Measurements from ENCODE around the gene GRIA3.

The GRIA3 gene

GRCh38 chrX:123193101-123193500 is 9.0 kb downstream of the GRIA3 start:
- DNase-seq (ENCODE audit: low spot score) = no peak
- FAIRE-seq = no peak

GRCh38 chrX:123199338-123199737 is 15.3 kb downstream of the GRIA3 start:
- FAIRE-seq (no peak), DNase-seq (ENCODE audit: low spot score) (no peak)

GRCh38 chrX:123201720-123202119 is 17.6 kb downstream of the GRIA3 start:
- DNase-seq (ENCODE audit: low spot score) = peak; percentile 5
- no peak for FAIRE-seq

GRCh38 chrX:123202523-123202922 is 18.4 kb downstream of the GRIA3 start:
- FAIRE-seq (no peak), DNase-seq (ENCODE audit: low spot score) (no peak)

GRCh38 chrX:123203772-123204171 is 19.7 kb downstream of the GRIA3 start:
- FAIRE-seq = no peak
- no peak for DNase-seq (ENCODE audit: low spot score)

- FAIRE-seq = no peak
- DNase-seq (ENCODE audit: low spot score) = no peak
These were observed 22.1 kb downstream of the GRIA3 start for GRCh38 chrX:123206176-123206575.

- no peak for DNase-seq (ENCODE audit: low spot score)
- no peak for FAIRE-seq
These were observed 26.2 kb downstream of the GRIA3 start for GRCh38 chrX:123210252-123210651.

- DNase-seq (ENCODE audit: low spot score) (no peak), FAIRE-seq (no peak)
These were observed 31.5 kb downstream of the GRIA3 start for GRCh38 chrX:123215397-123216089.

- DNase-seq (ENCODE audit: low spot score) (no peak), FAIRE-seq (no peak)
These were observed 33.0 kb downstream of the GRIA3 start for GRCh38 chrX:123217077-123217476.

- DNase-seq (ENCODE audit: low spot score) (no peak), FAIRE-seq (no peak)
These were observed 33.6 kb downstream of the GRIA3 start for GRCh38 chrX:123217728-123218127.

- FAIRE-seq (no peak), DNase-seq (ENCODE audit: low spot score) (peak; percentile 4)
These were observed 35.8 kb downstream of the GRIA3 start for GRCh38 chrX:123219916-123220315.

GRCh38 chrX:123222920-123223319 is 38.8 kb downstream of the GRIA3 start:
- DNase-seq (ENCODE audit: low spot score) = no peak
- FAIRE-seq = no peak

- FAIRE-seq = no peak
- no peak for DNase-seq (ENCODE audit: low spot score)
These were observed 39.3 kb downstream of the GRIA3 start for GRCh38 chrX:123223409-123223808.

GRCh38 chrX:123223859-123224258 is 39.8 kb downstream of the GRIA3 start:
- no peak for DNase-seq (ENCODE audit: low spot score)
- FAIRE-seq = no peak

- FAIRE-seq (no peak), DNase-seq (ENCODE audit: low spot score) (no peak)
These were observed 46.7 kb downstream of the GRIA3 start for GRCh38 chrX:123230798-123231197.

- FAIRE-seq (no peak), DNase-seq (ENCODE audit: low spot score) (no peak)
These were observed 52.8 kb downstream of the GRIA3 start for GRCh38 chrX:123236859-123237258.

GRCh38 chrX:123237271-123237670 is 53.2 kb downstream of the GRIA3 start:
- DNase-seq (ENCODE audit: low spot score) (no peak), FAIRE-seq (no peak)

GRCh38 chrX:123254457-123254856 is 70.4 kb downstream of the GRIA3 start:
- DNase-seq (ENCODE audit: low spot score) (no peak), FAIRE-seq (no peak)

- DNase-seq (ENCODE audit: low spot score) (no peak), FAIRE-seq (no peak)
These were observed 72.3 kb downstream of the GRIA3 start for GRCh38 chrX:123256378-123256777.

GRCh38 chrX:123260920-123261418 is 76.9 kb downstream of the GRIA3 start:
- DNase-seq (ENCODE audit: low spot score) = no peak
- FAIRE-seq = no peak

- FAIRE-seq = no peak
- DNase-seq (ENCODE audit: low spot score) = no peak
These were observed 79.2 kb downstream of the GRIA3 start for GRCh38 chrX:123263270-123263669.

- no peak for DNase-seq (ENCODE audit: low spot score)
- no peak for FAIRE-seq
These were observed 79.7 kb downstream of the GRIA3 start for GRCh38 chrX:123263747-123264146.

- no peak for FAIRE-seq
- no peak for DNase-seq (ENCODE audit: low spot score)
These were observed 83.1 kb downstream of the GRIA3 start for GRCh38 chrX:123267220-123267619.

GRCh38 chrX:123271902-123272301 is 87.8 kb downstream of the GRIA3 start:
- DNase-seq (ENCODE audit: low spot score) (no peak), FAIRE-seq (no peak)

Data from urothelium cell line (cell line).